GM12875 (cell line): ENCODE measurements around the gene AIFM2.
A peak's percentile ranks its signal among the peaks of the same experiment; 100 is the strongest.
"Not testable (repeated sequence)": the region's sequence is repeated elsewhere in the genome, so short reads cannot be mapped to it uniquely, and the experiment has no call there.

Source experiments
- H3K4me3 ChIP-seq: one replicate; pipeline ENCODE4 v1.5.1; 2011; ENCODE audit warnings: low read depth, low read length, control low read depth
- TF ChIP-seq, protein P1 (sequence below): IDR thresholded peaks from 2 replicates; pipeline ENCODE4 v1.5.1; 2011; ENCODE audit warnings: low read depth, mild to moderate bottlenecking, control low read depth, inconsistent platforms, low read length, moderate library complexity, borderline replicate concordance; ENCODE audit not compliant: insufficient read depth

AIFM2 gene

DNA sequence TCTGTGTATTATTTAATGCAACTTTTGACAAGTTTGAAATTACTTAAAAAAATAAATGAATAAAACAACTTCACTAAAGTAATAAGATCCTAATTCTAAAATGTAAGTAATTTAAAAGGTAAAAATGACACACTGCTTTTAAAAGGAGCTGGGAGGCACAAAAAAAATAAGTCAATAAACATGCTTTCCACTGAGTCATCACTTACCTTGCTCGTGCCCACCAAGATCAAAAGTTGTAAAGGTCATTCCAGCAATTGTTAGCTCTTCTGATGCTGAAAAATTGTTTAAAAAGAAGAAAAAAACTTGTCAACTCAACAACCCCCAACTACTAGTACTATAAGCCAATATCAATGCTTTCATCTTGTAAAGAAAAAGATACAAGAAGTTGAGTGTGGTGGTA, 28.2 kb upstream of the AIFM2 start:
- TF ChIP-seq, protein P1, sequence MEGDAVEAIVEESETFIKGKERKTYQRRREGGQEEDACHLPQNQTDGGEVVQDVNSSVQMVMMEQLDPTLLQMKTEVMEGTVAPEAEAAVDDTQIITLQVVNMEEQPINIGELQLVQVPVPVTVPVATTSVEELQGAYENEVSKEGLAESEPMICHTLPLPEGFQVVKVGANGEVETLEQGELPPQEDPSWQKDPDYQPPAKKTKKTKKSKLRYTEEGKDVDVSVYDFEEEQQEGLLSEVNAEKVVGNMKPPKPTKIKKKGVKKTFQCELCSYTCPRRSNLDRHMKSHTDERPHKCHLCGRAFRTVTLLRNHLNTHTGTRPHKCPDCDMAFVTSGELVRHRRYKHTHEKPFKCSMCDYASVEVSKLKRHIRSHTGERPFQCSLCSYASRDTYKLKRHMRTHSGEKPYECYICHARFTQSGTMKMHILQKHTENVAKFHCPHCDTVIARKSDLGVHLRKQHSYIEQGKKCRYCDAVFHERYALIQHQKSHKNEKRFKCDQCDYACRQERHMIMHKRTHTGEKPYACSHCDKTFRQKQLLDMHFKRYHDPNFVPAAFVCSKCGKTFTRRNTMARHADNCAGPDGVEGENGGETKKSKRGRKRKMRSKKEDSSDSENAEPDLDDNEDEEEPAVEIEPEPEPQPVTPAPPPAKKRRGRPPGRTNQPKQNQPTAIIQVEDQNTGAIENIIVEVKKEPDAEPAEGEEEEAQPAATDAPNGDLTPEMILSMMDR, result no peak
- no peak overlapping the region for H3K4me3 ChIP-seq

DNA sequence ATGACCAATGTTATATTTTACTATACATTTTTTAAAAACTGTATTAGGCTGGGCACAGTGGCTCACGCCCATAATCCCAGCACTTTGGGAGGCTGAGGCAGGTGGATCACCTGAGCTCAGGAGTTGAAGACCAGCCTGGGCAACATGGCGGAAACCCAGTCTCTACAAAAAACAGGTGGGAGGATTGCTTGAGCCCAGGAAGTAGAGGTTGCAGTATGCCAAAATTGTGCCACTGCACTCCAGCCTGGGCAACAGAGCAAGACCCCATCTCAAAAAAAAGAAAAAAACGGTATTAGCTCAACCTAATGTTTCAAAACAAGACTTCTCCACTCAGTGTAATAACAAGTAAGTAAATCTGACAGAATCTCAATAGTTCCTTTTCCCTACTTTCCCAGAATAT, 26.7 kb upstream of the AIFM2 start:
- not testable (repeated sequence) for H3K4me3 ChIP-seq

DNA sequence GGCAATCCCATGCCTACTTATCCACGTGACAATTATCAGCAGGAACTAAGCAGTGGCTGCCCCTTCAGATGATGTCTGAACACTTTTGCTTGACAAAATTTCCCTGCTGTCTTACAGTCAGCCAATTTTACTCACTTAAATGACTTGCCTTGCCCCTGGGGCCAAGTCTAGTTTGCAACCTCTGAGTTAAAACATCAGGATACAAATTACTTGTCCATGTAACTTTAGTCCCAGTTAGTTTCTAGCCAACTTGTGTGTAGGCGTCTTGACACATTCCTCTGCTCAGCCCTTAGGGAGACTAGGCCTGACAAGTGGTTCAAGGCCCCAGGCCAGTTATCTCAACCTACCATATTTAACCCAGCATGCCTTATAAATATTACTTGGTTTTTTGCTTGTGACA, 25.5 kb upstream of the AIFM2 start:
- no peak overlapping the region for H3K4me3 ChIP-seq
- TF ChIP-seq, protein P1, result no peak

DNA sequence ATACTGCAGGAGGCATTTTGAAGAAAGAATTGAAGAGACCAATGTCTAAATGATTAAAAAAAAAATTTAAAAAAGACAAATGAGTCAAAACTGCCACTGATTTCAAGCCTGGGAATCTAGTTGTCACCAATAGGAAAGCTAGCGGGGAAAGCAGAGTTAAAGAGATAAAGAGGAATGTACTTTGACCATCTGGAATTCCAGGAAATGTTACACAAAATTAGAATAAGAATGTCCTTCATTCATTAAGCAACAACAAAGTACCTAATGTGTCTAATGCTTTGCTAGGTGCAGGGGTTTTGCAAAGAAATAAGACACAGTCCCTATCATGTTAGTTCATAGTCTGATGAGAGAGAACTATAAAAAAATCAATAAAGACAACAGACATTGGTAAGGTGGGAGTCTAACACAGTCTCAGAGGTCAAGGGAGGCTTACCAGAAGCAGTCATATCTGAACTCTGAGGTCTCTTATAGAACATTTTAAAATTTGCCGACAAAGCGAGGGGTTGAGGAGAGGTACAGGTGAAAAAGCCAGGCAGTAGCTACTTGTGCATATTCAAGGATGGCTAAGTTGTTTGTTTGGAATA, 22.7 kb upstream of the AIFM2 start:
- no peak overlapping the region for H3K4me3 ChIP-seq
- TF ChIP-seq, protein P1, result no peak

DNA sequence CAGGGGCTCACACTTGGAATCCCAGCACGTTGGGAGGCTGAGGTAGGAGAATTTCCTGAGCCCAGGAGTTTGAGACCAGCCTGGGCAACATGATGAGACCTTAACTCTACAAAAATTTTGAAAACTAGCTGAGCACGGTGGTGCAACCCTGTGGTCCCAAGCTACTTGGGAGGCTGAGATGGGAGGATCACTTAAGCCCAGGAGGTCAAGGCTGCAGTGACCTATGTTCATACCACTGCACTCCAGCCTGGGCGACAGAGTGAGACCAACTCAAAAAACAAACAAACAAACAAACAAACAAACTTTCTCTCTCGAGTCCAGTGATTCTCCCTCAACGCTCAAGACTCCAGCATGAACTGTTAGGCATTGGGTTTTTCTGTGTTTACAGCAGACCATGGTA, 15.9 kb upstream of the AIFM2 start:
- TF ChIP-seq, protein P1, result no peak
- no peak overlapping the region for H3K4me3 ChIP-seq

DNA sequence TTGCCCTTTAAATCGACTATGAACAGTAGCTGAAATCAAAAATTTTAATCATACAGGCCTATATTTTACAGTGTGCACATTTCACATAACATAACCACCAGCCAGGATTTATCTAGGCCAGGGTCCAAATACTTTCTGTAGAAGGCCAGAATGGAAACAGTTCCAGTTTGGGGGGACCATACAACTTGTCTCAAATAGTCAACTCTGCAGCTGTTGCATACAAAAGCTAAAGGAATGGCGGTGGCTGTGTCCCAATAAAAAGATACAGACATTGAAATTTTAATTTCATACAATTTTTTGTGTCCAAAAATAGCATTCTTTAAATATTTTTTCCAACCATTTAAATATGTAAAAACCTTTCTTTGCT, 14.6 kb upstream of the AIFM2 start:
- TF ChIP-seq, protein P1, result no peak
- no peak overlapping the region for H3K4me3 ChIP-seq

DNA sequence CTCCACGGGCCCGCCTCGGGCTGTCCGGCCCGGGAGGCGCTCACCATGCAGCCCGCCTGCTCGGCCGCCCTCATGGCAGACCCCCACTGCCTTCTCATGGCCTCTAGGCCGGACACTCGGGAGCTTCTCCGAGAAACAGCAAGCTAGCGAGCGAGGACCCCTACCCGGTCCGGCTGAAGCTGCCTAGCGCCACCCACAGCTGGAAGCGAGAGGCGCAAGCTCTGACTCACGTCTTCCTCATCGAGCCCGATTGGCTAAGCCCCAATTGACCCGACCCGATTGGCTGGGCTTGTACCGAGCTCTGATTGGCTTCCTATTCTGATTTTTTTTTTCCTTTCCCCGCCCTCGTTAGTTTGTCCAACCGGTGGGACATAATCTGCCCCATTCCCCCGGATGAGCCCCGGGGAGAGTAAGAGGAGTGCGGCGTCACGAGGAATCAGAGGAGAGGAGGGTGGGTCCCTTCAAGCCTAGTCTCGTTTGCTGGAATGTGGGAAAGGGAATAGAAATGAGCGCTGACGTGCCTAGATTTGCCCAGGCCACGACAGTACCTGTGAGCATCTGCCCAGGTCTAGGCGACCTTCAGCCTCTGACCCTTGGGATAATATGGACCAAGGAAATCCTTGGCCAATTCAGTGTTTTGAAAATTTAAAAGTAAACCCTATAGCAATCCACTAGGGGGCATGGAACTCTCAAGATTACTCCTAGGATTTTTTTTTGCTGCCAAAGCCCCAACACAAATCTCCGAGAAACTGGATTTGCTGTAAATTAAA, 14.0 kb upstream of the AIFM2 start, which contains the start of gene TYSND1:
Gene TYSND1 (minus strand): TSS at position 212 of the 770 bp plus-strand sequence. CDS start 114 bp downstream, at position 98.
- TF ChIP-seq, protein P1, result peak; percentile 90

More for the DNA sequence above, 14.0 kb upstream of the AIFM2 start, which contains the start of gene TYSND1:
- H3K4me3 ChIP-seq, result peak within 1 kb of the TSS; percentile 96
